ENCODE measurements around the gene DDOST.

The DDOST gene

DNA sequence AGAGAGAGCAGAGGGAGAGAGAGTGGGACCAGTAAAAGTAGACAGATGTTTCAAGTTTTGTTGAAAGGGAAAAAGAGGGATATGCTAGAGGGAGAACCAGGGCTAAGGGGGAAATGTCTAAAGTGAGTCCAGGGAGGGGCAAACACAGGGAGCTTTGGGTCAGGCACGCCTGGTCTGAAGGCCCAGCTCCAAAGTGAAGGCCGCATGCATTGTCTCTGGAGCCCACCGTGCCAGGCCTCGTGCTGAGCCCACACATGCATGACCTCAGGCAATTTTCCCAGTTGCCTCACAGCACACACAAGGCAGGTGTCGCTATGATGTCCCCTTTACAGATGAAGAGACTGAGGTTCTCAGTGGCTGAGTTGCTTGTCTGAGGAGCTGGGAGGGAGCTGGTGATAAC, 40.7 kb upstream of the DDOST start:
- TF ChIP-seq, protein P1, sequence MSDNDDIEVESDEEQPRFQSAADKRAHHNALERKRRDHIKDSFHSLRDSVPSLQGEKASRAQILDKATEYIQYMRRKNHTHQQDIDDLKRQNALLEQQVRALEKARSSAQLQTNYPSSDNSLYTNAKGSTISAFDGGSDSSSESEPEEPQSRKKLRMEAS (IDR thresholded peaks at IDR 0.05; ENCODE audit: low read depth, low read length), result no peak
- TF ChIP-seq MYC (IDR thresholded peaks at IDR 0.05; ENCODE audit: low read depth, low read length), result no peak
- TF ChIP-seq, protein P2, sequence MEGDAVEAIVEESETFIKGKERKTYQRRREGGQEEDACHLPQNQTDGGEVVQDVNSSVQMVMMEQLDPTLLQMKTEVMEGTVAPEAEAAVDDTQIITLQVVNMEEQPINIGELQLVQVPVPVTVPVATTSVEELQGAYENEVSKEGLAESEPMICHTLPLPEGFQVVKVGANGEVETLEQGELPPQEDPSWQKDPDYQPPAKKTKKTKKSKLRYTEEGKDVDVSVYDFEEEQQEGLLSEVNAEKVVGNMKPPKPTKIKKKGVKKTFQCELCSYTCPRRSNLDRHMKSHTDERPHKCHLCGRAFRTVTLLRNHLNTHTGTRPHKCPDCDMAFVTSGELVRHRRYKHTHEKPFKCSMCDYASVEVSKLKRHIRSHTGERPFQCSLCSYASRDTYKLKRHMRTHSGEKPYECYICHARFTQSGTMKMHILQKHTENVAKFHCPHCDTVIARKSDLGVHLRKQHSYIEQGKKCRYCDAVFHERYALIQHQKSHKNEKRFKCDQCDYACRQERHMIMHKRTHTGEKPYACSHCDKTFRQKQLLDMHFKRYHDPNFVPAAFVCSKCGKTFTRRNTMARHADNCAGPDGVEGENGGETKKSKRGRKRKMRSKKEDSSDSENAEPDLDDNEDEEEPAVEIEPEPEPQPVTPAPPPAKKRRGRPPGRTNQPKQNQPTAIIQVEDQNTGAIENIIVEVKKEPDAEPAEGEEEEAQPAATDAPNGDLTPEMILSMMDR (IDR thresholded peaks at IDR 0.05; ENCODE audit: low read depth, low read length), result no peak
- TF ChIP-seq POLR2A (IDR thresholded peaks at IDR 0.05; ENCODE audit: extremely low read depth, insufficient read length), result no peak
- H3K4me3 ChIP-seq (ENCODE audit: low read depth, low read length), result no peak overlapping the region
- DNase-seq (ENCODE audit: low read depth), result no peak

GRCh38 chr1:20701446-20701845, 40.3 kb upstream of the DDOST start:
- DNase-seq (ENCODE audit: low read depth), result no peak
- no peak overlapping the region for H3K4me3 ChIP-seq (ENCODE audit: low read depth, low read length)
- TF ChIP-seq, protein P1 (IDR thresholded peaks at IDR 0.05; ENCODE audit: low read depth, low read length), result no peak
- TF ChIP-seq MYC (IDR thresholded peaks at IDR 0.05; ENCODE audit: low read depth, low read length), result no peak
- no peak for TF ChIP-seq POLR2A (IDR thresholded peaks at IDR 0.05; ENCODE audit: extremely low read depth, insufficient read length)
- TF ChIP-seq, protein P2 (IDR thresholded peaks at IDR 0.05; ENCODE audit: low read depth, low read length), result no peak

- TF ChIP-seq POLR2A (IDR thresholded peaks at IDR 0.05; ENCODE audit: extremely low read depth, insufficient read length), result no peak
- TF ChIP-seq, protein P2 (IDR thresholded peaks at IDR 0.05; ENCODE audit: low read depth, low read length), result no peak
- TF ChIP-seq MYC (IDR thresholded peaks at IDR 0.05; ENCODE audit: low read depth, low read length), result no peak
- TF ChIP-seq, protein P1 (IDR thresholded peaks at IDR 0.05; ENCODE audit: low read depth, low read length), result no peak
These were observed 39.6 kb upstream of the DDOST start for GRCh38 chr1:20700636-20701215.

GRCh38 chr1:20699558-20699957, 38.4 kb upstream of the DDOST start:
- no peak overlapping the region for H3K4me3 ChIP-seq (ENCODE audit: low read depth, low read length)
- TF ChIP-seq, protein P1 (IDR thresholded peaks at IDR 0.05; ENCODE audit: low read depth, low read length), result no peak
- TF ChIP-seq, protein P2 (IDR thresholded peaks at IDR 0.05; ENCODE audit: low read depth, low read length), result no peak
- TF ChIP-seq POLR2A (IDR thresholded peaks at IDR 0.05; ENCODE audit: extremely low read depth, insufficient read length) (no peak), MYC (IDR thresholded peaks at IDR 0.05; ENCODE audit: low read depth, low read length) (no peak)
- DNase-seq (ENCODE audit: low read depth), result no peak

More at GRCh38 chr1:20700636-20701215, 39.6 kb upstream of the DDOST start:
- no peak for DNase-seq (ENCODE audit: low read depth)
- no peak overlapping the region for H3K4me3 ChIP-seq (ENCODE audit: low read depth, low read length)

- TF ChIP-seq, protein P2 (IDR thresholded peaks at IDR 0.05; ENCODE audit: low read depth, low read length), result no peak
- TF ChIP-seq MYC (IDR thresholded peaks at IDR 0.05; ENCODE audit: low read depth, low read length), result no peak
- TF ChIP-seq, protein P1 (IDR thresholded peaks at IDR 0.05; ENCODE audit: low read depth, low read length), result no peak
- TF ChIP-seq POLR2A (IDR thresholded peaks at IDR 0.05; ENCODE audit: extremely low read depth, insufficient read length), result no peak
- DNase-seq (ENCODE audit: low read depth), result no peak
These were observed 37.2 kb upstream of the DDOST start for GRCh38 chr1:20698195-20698910.

More at GRCh38 chr1:20698195-20698910, 37.2 kb upstream of the DDOST start:
- no peak overlapping the region for H3K4me3 ChIP-seq (ENCODE audit: low read depth, low read length)
